Transverse colon (tissue), 4 donors: ENCODE data around the gene TMEM131L. TPM values are rescaled to one million over a fixed set of nuclear protein-coding genes. Genes with fewer than 3 reads are reported as not detected.

Experiments used
- DNase-seq: peaks from one replicate; pipeline ENCODE4 v3.0.0-alpha.2; 2019
- H3K27ac ChIP-seq, 4 donors: fragments of 200-600 bp; sonication (generic); 2 replicates each; pipeline ENCODE4 v1.5.1; 2016 to 2018; ENCODE audit warnings: inconsistent platforms in 4 of 4
- H3K27me3 ChIP-seq: fragments of 200-600 bp; sonication (generic); 2 replicates; pipeline ENCODE4 v1.5.1; 2017; ENCODE audit warnings: inconsistent platforms
- H3K36me3 ChIP-seq, 4 donors: fragments of 200-600 bp; sonication (generic); 2 replicates each; pipeline ENCODE4 v1.5.1; 2017 to 2019; ENCODE audit warnings: inconsistent platforms in 4 of 4
- H3K4me1 ChIP-seq, 4 donors: fragments of 200-600 bp; sonication (generic); 2 replicates each; pipeline ENCODE4 v1.5.1; 2017 to 2020; ENCODE audit warnings: inconsistent platforms in 4 of 4
- H3K4me3 ChIP-seq, 4 donors: fragments of 200-600 bp; sonication (generic); 1 replicate in 1 of 4; 2 replicates in 3 of 4; pipeline versions ENCODE4 v1.5.1 to v1.6.1; 2017 to 2019; ENCODE audit warnings: inconsistent platforms in 4 of 4
- H3K9me3 ChIP-seq, 2 donors: fragments of 200-600 bp; sonication (generic); 2 replicates each; pipeline ENCODE4 v1.5.1; 2017 to 2019; ENCODE audit warnings: inconsistent platforms in 2 of 2
- EP300 ChIP-seq: sonication (generic); formaldehyde crosslinking; IDR thresholded peaks from one replicate; pipeline ENCODE4 v1.6.1; 2017; ENCODE audit warnings: antibody characterized with exemption, low read depth
- POLR2A ChIP-seq: fragments of 450-650 bp; IDR thresholded peaks from one replicate; pipeline ENCODE4 v1.6.1; 2016; ENCODE audit warnings: antibody characterized with exemption, mild to moderate bottlenecking, moderate library complexity
- POLR2AphosphoS5 ChIP-seq, 3 donors: sonication (generic); formaldehyde crosslinking; IDR thresholded peaks; one replicate each; pipeline ENCODE4 v1.6.1; 2016; ENCODE audit warnings: antibody characterized with exemption in 3 of 3
- WGBS, 2 donors: methylation state at CpG; one replicate each; pipeline ENCODE4 v1.1.5; 2018; ENCODE audit warnings: low coverage in 1 of 2; 5-methylcytosine and 5-hydroxymethylcytosine counted together
- in situ Hi-C, 4 donors: fragments of 200-750 bp; cut with MboI; loops; one replicate each; pipeline versions ENCODE4 v1.15.0 to v1.15.1; 2017; ENCODE audit warnings: low sequenced_read_pairs in 3 of 4, low pct_ligation_motif_present in 1 of 4, low pct_unique_long_range_greater_than_20kb in 1 of 4
- intact Hi-C: fragments of 100-400 bp; cut with DNase I; formaldehyde crosslinking; loops from one replicate; pipeline ENCODE4 v1.15.1; 2023; ENCODE audit warnings: low total_unique reads
- total RNA-seq, 4 donors: library from RNA; depleted of rRNA; stranded (reverse); fragments of >200 nt; gene quantifications; one replicate each; pipeline ENCODE4 v1.1.0, GENCODE V29; 2016
- TF ChIP-seq, protein P1 (sequence below), 5 experiments: fragments of 200-600 bp in 3 of 5; fragments of 450-650 bp in 2 of 5; sonication (generic) in 3 of 5; IDR thresholded peaks; 1 replicate in 2 of 5; 2 replicates in 3 of 5; pipeline ENCODE4 v1.5.1; 2016 to 2017; ENCODE audit warnings: antibody characterized with exemption in 5 of 5, inconsistent platforms in 3 of 5, mild to moderate bottlenecking in 2 of 5, moderate library complexity in 1 of 5

The TMEM131L gene
- total RNA-seq, 4 donors from 2014 or later = 5.2 to 14.8 (median 8.3) TPM

DNA sequence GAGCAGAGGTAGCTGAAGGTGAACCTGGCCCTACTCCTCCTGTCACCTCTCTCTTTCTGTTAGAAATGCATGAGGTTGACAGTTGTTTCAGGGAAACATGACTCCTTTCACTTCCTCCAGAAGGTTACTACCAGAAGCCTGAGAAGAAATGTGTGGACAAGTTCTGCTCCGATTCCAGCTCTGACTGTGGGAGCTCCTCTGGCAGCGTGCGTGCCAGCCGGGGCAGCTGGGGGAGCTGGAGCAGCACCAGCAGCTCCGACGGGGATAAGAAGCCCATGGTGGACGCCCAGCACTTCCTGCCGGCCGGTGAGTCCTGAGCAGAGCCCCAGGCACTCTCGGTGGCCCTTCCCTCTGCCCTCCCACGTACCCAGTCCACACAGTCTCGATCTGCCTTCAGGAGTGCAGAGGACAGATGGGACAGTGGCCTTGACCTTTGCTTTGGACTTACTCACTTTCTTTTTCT lies 156.6 kb downstream of the TMEM131L start:
- 72% methylated on average over 10 of the region's 12 CpGs; no CpG with 5 or more reads in 1 of the 2 donors for WGBS, 2 donors
- in situ Hi-C loops = no loop called here
- H3K27me3 ChIP-seq = no peaks in the 10 kb centered on the region
- no peaks in the 10 kb centered on the region for H3K9me3 ChIP-seq
- no peak overlapping the region for H3K27ac ChIP-seq
- H3K4me1 ChIP-seq = no peaks in the 10 kb centered on the region
- H3K36me3 ChIP-seq = peaks cover 0 to 14% (median 0%) of the 10 kb centered on the region in 4 donors
- no peak for TF ChIP-seq POLR2AphosphoS5 (IDR thresholded peaks at IDR 0.05)
- no peak for TF ChIP-seq POLR2A
- no peak for TF ChIP-seq EP300
- TF ChIP-seq, protein P1, sequence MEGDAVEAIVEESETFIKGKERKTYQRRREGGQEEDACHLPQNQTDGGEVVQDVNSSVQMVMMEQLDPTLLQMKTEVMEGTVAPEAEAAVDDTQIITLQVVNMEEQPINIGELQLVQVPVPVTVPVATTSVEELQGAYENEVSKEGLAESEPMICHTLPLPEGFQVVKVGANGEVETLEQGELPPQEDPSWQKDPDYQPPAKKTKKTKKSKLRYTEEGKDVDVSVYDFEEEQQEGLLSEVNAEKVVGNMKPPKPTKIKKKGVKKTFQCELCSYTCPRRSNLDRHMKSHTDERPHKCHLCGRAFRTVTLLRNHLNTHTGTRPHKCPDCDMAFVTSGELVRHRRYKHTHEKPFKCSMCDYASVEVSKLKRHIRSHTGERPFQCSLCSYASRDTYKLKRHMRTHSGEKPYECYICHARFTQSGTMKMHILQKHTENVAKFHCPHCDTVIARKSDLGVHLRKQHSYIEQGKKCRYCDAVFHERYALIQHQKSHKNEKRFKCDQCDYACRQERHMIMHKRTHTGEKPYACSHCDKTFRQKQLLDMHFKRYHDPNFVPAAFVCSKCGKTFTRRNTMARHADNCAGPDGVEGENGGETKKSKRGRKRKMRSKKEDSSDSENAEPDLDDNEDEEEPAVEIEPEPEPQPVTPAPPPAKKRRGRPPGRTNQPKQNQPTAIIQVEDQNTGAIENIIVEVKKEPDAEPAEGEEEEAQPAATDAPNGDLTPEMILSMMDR (IDR thresholded peaks at IDR 0.05) = no peak
- H3K4me3 ChIP-seq = no peak overlapping the region
- intact Hi-C loops = no loop called here
- no peak for DNase-seq

DNA sequence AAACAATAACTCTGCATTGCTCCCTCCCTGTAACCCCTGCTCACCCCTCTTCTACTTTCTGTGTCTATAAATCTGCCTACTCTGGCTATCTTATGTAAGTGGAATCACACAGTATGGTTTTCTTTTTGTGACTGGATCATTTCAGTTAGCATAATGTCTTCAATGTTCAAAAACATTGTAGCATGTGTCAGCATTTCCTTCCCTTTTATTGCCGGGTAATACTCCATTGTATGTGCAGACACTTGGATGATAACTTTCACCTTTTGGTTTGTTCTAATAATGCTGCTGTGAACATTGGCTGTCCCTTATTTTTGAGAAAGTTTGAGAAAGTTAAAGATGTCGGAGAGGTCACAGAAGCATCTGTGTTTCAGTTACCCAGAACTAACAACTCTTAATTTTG lies 157.3 kb downstream of the TMEM131L start:
- H3K9me3 ChIP-seq = no peaks in the 10 kb centered on the region
- DNase-seq = no peak
- TF ChIP-seq, protein P1 (IDR thresholded peaks at IDR 0.05) = no peak
- TF ChIP-seq POLR2AphosphoS5 (IDR thresholded peaks at IDR 0.05) (no peak), POLR2A (no peak), EP300 (no peak)
- in situ Hi-C loops (no loop called here), intact Hi-C loops (no loop called here)
- H3K27ac ChIP-seq = no peak overlapping the region
- no peaks in the 10 kb centered on the region for H3K27me3 ChIP-seq
- H3K36me3 ChIP-seq = peaks cover 0 to 14% (median 0%) of the 10 kb centered on the region in 4 donors
- no peaks in the 10 kb centered on the region for H3K4me1 ChIP-seq
- 77 to 83% methylated on average over 2 of the region's 2 CpGs for WGBS, 2 donors
- no peak overlapping the region for H3K4me3 ChIP-seq

DNA sequence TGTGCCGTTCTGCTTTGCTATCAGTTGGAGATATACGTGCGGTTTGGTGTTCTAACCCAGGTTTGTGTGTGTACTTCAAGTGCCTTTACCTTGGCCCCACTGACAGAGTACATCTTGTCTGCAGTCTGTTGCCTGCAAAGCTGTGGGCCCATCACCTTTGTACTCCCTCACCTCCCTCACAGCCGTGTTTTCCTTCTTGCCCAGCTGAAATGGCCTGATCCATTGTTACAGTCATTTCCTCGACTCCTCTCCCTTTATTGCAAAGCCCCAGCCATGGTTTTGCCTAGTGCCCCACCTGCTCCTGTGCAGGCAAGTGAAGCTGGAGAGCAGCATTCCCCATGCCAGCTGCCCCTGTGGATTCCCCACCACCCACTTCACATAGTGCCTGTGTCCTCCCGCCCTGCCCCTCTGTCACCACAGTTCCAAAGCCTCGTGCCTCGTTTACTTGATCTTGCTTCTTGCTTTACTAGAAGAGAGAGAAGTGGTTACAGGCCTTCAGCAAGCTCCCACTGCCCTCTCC lies 162.7 kb downstream of the TMEM131L start:
- in situ Hi-C loops = no loop called here
- DNase-seq = no peak
- H3K27me3 ChIP-seq = no peaks in the 10 kb centered on the region
- no peaks in the 10 kb centered on the region for H3K4me1 ChIP-seq
- no peak overlapping the region for H3K27ac ChIP-seq
- no peak for TF ChIP-seq EP300
- TF ChIP-seq, protein P1 (IDR thresholded peaks at IDR 0.05) = no peak
- no peak for TF ChIP-seq POLR2A
- TF ChIP-seq POLR2AphosphoS5 (IDR thresholded peaks at IDR 0.05) = no peak
- 80 to 83% methylated on average over 6 to 8 of the region's 8 CpGs for WGBS, 2 donors
- H3K36me3 ChIP-seq = peaks cover 0 to 12% (median 2%) of the 10 kb centered on the region in 4 donors
- no peak overlapping the region for H3K4me3 ChIP-seq
- no peaks in the 10 kb centered on the region for H3K9me3 ChIP-seq
- intact Hi-C loops = loop anchor here (1.0 kb wide), 1 partner anchor 18 kb away; no protein-coding TSS in a partner anchor

DNA sequence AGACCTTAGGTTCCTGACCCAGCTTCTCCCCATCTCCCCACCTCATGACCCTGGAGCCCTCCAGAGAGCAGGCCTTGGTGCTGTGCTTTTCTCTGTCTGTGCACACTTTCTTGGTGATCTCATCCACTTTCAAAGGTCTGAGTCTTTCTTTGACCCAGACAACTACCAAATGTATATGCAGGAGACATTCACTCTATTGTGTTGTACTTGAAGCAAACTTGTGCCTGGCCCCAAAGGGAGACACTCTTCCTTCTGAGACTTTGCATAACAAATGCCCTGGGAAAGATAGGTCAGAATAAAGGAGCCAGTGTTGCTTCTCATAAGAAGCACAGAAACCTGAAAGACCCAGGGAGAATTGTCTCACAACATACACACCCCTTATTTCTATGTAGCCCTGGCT lies 163.6 kb downstream of the TMEM131L start:
- DNase-seq = no peak
- in situ Hi-C loops (loop anchor here in 1 of 4 donors (10.0 kb wide), 1 partner anchor 125 kb away; no protein-coding TSS in a partner anchor), intact Hi-C loops (loop anchor here (1.0 kb wide), 1 partner anchor 18 kb away; no protein-coding TSS in a partner anchor)
- Histone ChIP-seq H3K4me3 (no peak overlapping the region), H3K27me3 (no peaks in the 10 kb centered on the region), H3K36me3 (peaks cover 0 to 17% (median 2%) of the 10 kb centered on the region in 4 donors), H3K27ac (no peak overlapping the region), H3K4me1 (no peaks in the 10 kb centered on the region), H3K9me3 (no peaks in the 10 kb centered on the region)
- TF ChIP-seq POLR2AphosphoS5 (IDR thresholded peaks at IDR 0.05) (no peak), EP300 (no peak), POLR2A (no peak)
- TF ChIP-seq, protein P1 (IDR thresholded peaks at IDR 0.05) = no peak
